ENCODE results near the gene ZMYND8.

ZMYND8 gene

GRCh38 chr20:47217482-47218446 lies 138.7 kb downstream of the ZMYND8 start:
- Histone ChIP-seq H3K36me3 (peaks cover 50 to 88% (median 59%) of the 10 kb centered on the region in 3 donors), H3K4me3 (no peak overlapping the region), H3K9me3 (no peaks in the 10 kb centered on the region), H3K27ac (no peak overlapping the region), H3K4me1 (peaks cover 0 to 6% (median 0%) of the 10 kb centered on the region in 4 donors), H3K27me3 (no peaks in the 10 kb centered on the region)
- intact Hi-C loops (cut with DNase I; ENCODE audit: low total_unique reads) = no loop called here
- TF ChIP-seq CTCF (IDR thresholded peaks at IDR 0.05) = no peak
- no peak for DNase-seq

GRCh38 chr20:47216819-47217410 lies 139.6 kb downstream of the ZMYND8 start:
- TF ChIP-seq CTCF (IDR thresholded peaks at IDR 0.05) = no peak
- Histone ChIP-seq H3K36me3 (peaks cover 51 to 88% (median 62%) of the 10 kb centered on the region in 3 donors), H3K27ac (no peak overlapping the region), H3K9me3 (no peaks in the 10 kb centered on the region), H3K4me1 (peaks cover 0 to 6% (median 0%) of the 10 kb centered on the region in 4 donors), H3K4me3 (no peak overlapping the region), H3K27me3 (no peaks in the 10 kb centered on the region)
- no peak for DNase-seq
- intact Hi-C loops (cut with DNase I; ENCODE audit: low total_unique reads) = no loop called here

- no peaks in the 10 kb centered on the region for H3K9me3 ChIP-seq
- no peak overlapping the region for H3K4me3 ChIP-seq
- peaks cover 0 to 6% (median 0%) of the 10 kb centered on the region in 4 donors for H3K4me1 ChIP-seq
- DNase-seq = no peak
- peaks cover 51 to 88% (median 62%) of the 10 kb centered on the region in 3 donors for H3K36me3 ChIP-seq
- no peak overlapping the region for H3K27ac ChIP-seq
- no peak for TF ChIP-seq CTCF (IDR thresholded peaks at IDR 0.05)
- H3K27me3 ChIP-seq = no peaks in the 10 kb centered on the region
- intact Hi-C loops (cut with DNase I; ENCODE audit: low total_unique reads) = no loop called here
These were observed 140.7 kb downstream of the ZMYND8 start for GRCh38 chr20:47215653-47216397.

- peaks cover 60 to 83% (median 64%) of the 10 kb centered on the region in 3 donors for H3K36me3 ChIP-seq
- H3K4me3 ChIP-seq = no peak overlapping the region
- peaks cover 0 to 6% (median 0%) of the 10 kb centered on the region in 4 donors for H3K4me1 ChIP-seq
- intact Hi-C loops (cut with DNase I; ENCODE audit: low total_unique reads) = no loop called here
- DNase-seq = no peak
- H3K27ac ChIP-seq = no peak overlapping the region
- H3K27me3 ChIP-seq = no peaks in the 10 kb centered on the region
- no peak for TF ChIP-seq CTCF (IDR thresholded peaks at IDR 0.05)
- no peaks in the 10 kb centered on the region for H3K9me3 ChIP-seq
These were observed 142.5 kb downstream of the ZMYND8 start for GRCh38 chr20:47213966-47214365.

- Histone ChIP-seq H3K9me3 (no peaks in the 10 kb centered on the region), H3K36me3 (peaks cover 70 to 87% (median 71%) of the 10 kb centered on the region in 3 donors), H3K27ac (no peak overlapping the region), H3K4me3 (no peak overlapping the region), H3K27me3 (no peaks in the 10 kb centered on the region), H3K4me1 (no peaks in the 10 kb centered on the region)
- intact Hi-C loops (cut with DNase I; ENCODE audit: low total_unique reads) = no loop called here
- DNase-seq = no peak
- no peak for TF ChIP-seq CTCF (IDR thresholded peaks at IDR 0.05)
These were observed 143.8 kb downstream of the ZMYND8 start for GRCh38 chr20:47212606-47213207.
